ENCODE results near the gene DCTN3.

DNA sequence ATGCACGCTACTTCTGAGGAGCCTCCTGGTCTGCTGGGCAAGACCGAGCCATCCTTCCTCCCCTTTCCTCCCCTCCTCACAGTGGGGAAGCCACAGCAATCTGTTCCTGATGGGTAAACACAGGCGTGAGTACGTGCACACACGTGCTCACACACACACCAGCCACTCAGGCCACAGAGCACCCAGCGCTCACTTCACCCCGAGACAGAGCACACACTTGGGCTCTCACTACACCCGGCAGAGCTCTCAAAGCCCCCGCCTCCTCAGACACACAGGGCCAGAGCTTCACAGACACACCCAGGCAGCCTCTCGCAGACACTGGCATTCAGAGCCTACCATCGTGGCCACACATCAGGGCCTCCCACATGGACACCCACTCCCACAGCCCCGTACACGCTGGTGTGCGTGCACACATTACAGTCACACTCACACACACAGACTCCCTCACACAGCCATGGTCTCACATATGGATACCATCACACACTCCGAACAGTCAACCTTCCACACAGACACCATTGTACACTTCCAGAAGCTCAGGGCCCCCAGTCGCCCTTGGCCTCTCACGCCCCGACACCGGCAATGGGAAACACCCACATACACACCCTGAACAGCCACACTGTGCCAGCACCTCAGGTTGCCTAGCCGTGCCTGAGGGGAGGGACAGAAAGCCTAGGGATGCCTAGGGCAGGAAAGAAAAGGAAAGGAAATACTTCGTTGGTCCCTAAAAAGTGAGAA lies 44.3 kb downstream of the DCTN3 start:
- TF ChIP-seq RAD21 (IDR thresholded peaks at IDR 0.05; ENCODE audit: low read depth) (no peak), YY1 (IDR thresholded peaks at IDR 0.05; ENCODE audit: low read depth) (no peak), FOXM1 (IDR thresholded peaks at IDR 0.05; ENCODE audit: borderline replicate concordance, low read depth) (no peak), EP300 (IDR thresholded peaks at IDR 0.05; ENCODE audit: borderline replicate concordance) (no peak)
- TF ChIP-seq, protein P1, sequence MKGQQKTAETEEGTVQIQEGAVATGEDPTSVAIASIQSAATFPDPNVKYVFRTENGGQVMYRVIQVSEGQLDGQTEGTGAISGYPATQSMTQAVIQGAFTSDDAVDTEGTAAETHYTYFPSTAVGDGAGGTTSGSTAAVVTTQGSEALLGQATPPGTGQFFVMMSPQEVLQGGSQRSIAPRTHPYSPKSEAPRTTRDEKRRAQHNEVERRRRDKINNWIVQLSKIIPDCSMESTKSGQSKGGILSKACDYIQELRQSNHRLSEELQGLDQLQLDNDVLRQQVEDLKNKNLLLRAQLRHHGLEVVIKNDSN (IDR thresholded peaks at IDR 0.05), result no peak
- TF ChIP-seq, protein P2, sequence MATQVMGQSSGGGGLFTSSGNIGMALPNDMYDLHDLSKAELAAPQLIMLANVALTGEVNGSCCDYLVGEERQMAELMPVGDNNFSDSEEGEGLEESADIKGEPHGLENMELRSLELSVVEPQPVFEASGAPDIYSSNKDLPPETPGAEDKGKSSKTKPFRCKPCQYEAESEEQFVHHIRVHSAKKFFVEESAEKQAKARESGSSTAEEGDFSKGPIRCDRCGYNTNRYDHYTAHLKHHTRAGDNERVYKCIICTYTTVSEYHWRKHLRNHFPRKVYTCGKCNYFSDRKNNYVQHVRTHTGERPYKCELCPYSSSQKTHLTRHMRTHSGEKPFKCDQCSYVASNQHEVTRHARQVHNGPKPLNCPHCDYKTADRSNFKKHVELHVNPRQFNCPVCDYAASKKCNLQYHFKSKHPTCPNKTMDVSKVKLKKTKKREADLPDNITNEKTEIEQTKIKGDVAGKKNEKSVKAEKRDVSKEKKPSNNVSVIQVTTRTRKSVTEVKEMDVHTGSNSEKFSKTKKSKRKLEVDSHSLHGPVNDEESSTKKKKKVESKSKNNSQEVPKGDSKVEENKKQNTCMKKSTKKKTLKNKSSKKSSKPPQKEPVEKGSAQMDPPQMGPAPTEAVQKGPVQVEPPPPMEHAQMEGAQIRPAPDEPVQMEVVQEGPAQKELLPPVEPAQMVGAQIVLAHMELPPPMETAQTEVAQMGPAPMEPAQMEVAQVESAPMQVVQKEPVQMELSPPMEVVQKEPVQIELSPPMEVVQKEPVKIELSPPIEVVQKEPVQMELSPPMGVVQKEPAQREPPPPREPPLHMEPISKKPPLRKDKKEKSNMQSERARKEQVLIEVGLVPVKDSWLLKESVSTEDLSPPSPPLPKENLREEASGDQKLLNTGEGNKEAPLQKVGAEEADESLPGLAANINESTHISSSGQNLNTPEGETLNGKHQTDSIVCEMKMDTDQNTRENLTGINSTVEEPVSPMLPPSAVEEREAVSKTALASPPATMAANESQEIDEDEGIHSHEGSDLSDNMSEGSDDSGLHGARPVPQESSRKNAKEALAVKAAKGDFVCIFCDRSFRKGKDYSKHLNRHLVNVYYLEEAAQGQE (IDR thresholded peaks at IDR 0.05; ENCODE audit: low read depth), result no peak

Measured in Ishikawa (cell line).